Heart right ventricle (tissue), 16 donors: ENCODE data around the gene METTL15. TPM values are rescaled to one million over a fixed set of nuclear protein-coding genes. Genes with fewer than 3 reads are reported as not detected.

Experiments used
- ATAC-seq, 8 donors: fragments of 200-7000 bp; cut with Tn5 transposase; one replicate each; pipeline ENCODE4 v1.9.1; 2020; ENCODE audit warnings: mild to moderate bottlenecking in 8 of 8, moderate library complexity in 8 of 8, moderate number of reproducible peaks in 1 of 8
- DNase-seq, 2 donors: peaks; one replicate each; pipeline ENCODE4 v3.0.0-alpha.2; 2020
- H3K27ac ChIP-seq, 10 donors: fragments of 200-600 bp; sonication (generic) in 2 of 10; one replicate each; pipeline versions ENCODE4 v1.5.0 to v1.8.0; 2020 to 2022; ENCODE audit warnings: mild to moderate bottlenecking in 3 of 10
- H3K27me3 ChIP-seq, 7 donors: fragments of 200-600 bp; one replicate each; pipeline ENCODE4 v1.8.0; 2021 to 2022; ENCODE audit warnings: mild to moderate bottlenecking in 2 of 7
- H3K36me3 ChIP-seq, 9 donors: fragments of 200-600 bp; sonication (generic) in 1 of 9; one replicate each; pipeline versions ENCODE4 v1.5.0 to v1.8.0; 2020 to 2022; ENCODE audit warnings: mild to moderate bottlenecking in 2 of 9
- H3K4me1 ChIP-seq, 9 donors: fragments of 200-600 bp; sonication (generic) in 1 of 9; one replicate each; pipeline versions ENCODE4 v1.5.0 to v1.8.0; 2020 to 2022; ENCODE audit warnings: mild to moderate bottlenecking in 4 of 9
- H3K4me3 ChIP-seq, 10 donors: fragments of 200-600 bp; sonication (generic) in 2 of 10; one replicate each; pipeline versions ENCODE4 v1.5.0 to v1.8.0; 2020 to 2022; ENCODE audit warnings: mild to moderate bottlenecking in 7 of 10, moderate library complexity in 2 of 10
- H3K9me3 ChIP-seq, 11 donors: fragments of 200-600 bp in 10 of 11; sonication (generic) in 2 of 11; one replicate each; pipeline versions ENCODE4 v1.5.0 to v1.8.0; 2013 to 2022; ENCODE audit warnings: mild to moderate bottlenecking in 2 of 11, control low read depth in 1 of 11, moderate library complexity in 1 of 11
- WGBS, 2 donors: extraction: QIAGEN DNeasy Blood & Tissue Kit; methylation state at CpG; one replicate each; pipeline ENCODE4 v1.1.7; 2013; ENCODE audit warnings: inconsistent platforms in 1 of 2; 5-methylcytosine and 5-hydroxymethylcytosine counted together
- intact Hi-C, 10 donors: fragments of 100-400 bp; cut with DNase I; formaldehyde crosslinking; loops; one replicate each; pipeline versions ENCODE4 v1.11.1 to v1.14.2; 2022
- polyA plus RNA-seq, 2 donors: library from polyadenylated mRNA; stranded (reverse); fragments of 200-250 nt; gene quantifications; one replicate each; pipeline ENCODE4 v1.2.3, GENCODE V29; 2013
- total RNA-seq, 10 donors: library from RNA; stranded (reverse); fragmentation: NEBNext Ultra II Directional in 3 of 10; extraction: Animal tissue kit (Norgen Biotek cat#: 25700) in 3 of 10; gene quantifications; one replicate each; pipeline versions ENCODE4 v1.2.1 to v1.2.4, GENCODE V29; 2021 to 2023
- TF ChIP-seq, protein P1 (sequence below), 9 donors: fragments of 200-600 bp; sonication (generic) in 2 of 9; IDR thresholded peaks; one replicate each; pipeline versions ENCODE4 v1.5.0 to v1.8.0; 2021 to 2022; ENCODE audit warnings: antibody characterized with exemption in 9 of 9, mild to moderate bottlenecking in 5 of 9, moderate library complexity in 1 of 9
- donor health status: Arrhythmogenic right ventricular cardiomyopathy.
- donor health status: ischemic (EF 13 %, LVEDD 7.1; RV severe dilation, severe dysfunction).
- donor health status: healthy with polysubstance abuse.
- donor health status: DM: no; HTN: yes; CAD: no.
- donor health status: DM: no; HTN: no; CAD: no.
- donor health status: ischemic (EF 25% LVEDD 6.9; RV normal size, moderate dysfunction).
- donor health status: ischemic (EF 25% LVEDD 5.7; RV mildly dilated, moderate dysfunction).
- donor health status: healthy.
- donor health status: DM: yes; HTN: yes; CAD: no.
- donor health status: Ischemic cardiomyopathy.
- donor health status: ischemic (EF 35%, LVEDD 5.7; RV mildly dilated, moderate dysfunction).
- donor health status: nonischemic (EF 11% LVEDD 7.7; RV severe dilation, severe dysfunction).
- donor health status: DM: yes; HTN: yes; CAD: no.
- donor health status: PGD.
- donor health status: ischemic (EF 29% LVEDD 5.4; RV normal size, mild dysfunction).
- donor health status: nonischemic (EF 23%, LVEDD 6.1; RV moderate dilation, normal function).

METTL15 gene
- total and polyA plus RNA-seq, 12 donors = 4.7 to 13.6 (median 11.8) TPM

DNA sequence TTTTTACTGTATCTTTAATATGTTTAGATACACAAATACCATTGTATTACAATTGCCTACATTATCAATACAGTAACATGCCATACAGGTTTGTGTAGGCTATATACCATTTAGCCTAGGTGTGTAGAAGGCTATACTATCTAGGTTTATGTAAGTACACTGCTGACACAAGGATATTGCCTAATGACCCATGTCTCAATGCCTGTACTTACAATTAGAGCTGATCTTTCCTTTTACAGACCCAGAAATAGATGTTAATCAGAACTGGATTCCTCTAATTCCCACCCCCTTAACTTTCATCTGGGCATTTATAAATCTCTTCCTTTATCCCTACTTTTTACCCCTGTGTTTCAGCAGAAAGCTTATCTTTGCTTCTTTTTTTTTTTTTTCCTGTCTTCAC lies 229.5 kb downstream of the METTL15 start:
- no peaks in the 10 kb centered on the region for H3K4me1 ChIP-seq
- H3K9me3 ChIP-seq = peaks cover 0 to 27% (median 13%) of the 10 kb centered on the region in 11 donors
- no peak overlapping the region for H3K27ac ChIP-seq
- H3K27me3 ChIP-seq = no peaks in the 10 kb centered on the region
- H3K36me3 ChIP-seq = no peaks in the 10 kb centered on the region
- ATAC-seq = no peak
- TF ChIP-seq, protein P1, sequence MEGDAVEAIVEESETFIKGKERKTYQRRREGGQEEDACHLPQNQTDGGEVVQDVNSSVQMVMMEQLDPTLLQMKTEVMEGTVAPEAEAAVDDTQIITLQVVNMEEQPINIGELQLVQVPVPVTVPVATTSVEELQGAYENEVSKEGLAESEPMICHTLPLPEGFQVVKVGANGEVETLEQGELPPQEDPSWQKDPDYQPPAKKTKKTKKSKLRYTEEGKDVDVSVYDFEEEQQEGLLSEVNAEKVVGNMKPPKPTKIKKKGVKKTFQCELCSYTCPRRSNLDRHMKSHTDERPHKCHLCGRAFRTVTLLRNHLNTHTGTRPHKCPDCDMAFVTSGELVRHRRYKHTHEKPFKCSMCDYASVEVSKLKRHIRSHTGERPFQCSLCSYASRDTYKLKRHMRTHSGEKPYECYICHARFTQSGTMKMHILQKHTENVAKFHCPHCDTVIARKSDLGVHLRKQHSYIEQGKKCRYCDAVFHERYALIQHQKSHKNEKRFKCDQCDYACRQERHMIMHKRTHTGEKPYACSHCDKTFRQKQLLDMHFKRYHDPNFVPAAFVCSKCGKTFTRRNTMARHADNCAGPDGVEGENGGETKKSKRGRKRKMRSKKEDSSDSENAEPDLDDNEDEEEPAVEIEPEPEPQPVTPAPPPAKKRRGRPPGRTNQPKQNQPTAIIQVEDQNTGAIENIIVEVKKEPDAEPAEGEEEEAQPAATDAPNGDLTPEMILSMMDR (IDR thresholded peaks at IDR 0.05) = no peak
- no peak for DNase-seq
- intact Hi-C loops = no loop called here
- no peak overlapping the region for H3K4me3 ChIP-seq

DNA sequence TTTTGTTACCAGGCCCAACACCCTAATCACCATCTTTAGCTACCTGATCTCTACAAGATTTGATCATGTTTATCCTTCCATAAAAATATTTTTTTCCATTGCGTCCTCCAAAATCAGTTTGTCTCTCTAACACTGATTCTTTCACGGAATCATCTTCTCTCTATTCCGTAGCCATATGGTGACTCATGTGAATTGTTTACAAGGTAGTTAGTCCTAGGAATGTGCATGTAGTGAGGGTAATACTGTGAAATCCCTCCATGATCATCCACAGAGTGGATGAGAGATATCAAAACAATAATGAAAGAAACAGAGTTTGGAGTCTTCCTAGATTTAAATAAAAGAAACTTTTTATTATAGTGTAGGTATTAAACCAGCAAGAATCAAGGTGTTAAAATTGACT lies 230.2 kb downstream of the METTL15 start:
- DNase-seq = no peak
- 96 to 100% methylated on average over 3 of the region's 3 CpGs for WGBS, 2 donors
- ATAC-seq = no peak
- no peak overlapping the region for H3K4me3 ChIP-seq
- H3K36me3 ChIP-seq = no peaks in the 10 kb centered on the region
- no peaks in the 10 kb centered on the region for H3K27me3 ChIP-seq
- TF ChIP-seq, protein P1 (IDR thresholded peaks at IDR 0.05) = no peak
- intact Hi-C loops = no loop called here
- H3K4me1 ChIP-seq = no peaks in the 10 kb centered on the region
- no peak overlapping the region for H3K27ac ChIP-seq
- peaks cover 0 to 27% (median 13%) of the 10 kb centered on the region in 11 donors for H3K9me3 ChIP-seq

DNA sequence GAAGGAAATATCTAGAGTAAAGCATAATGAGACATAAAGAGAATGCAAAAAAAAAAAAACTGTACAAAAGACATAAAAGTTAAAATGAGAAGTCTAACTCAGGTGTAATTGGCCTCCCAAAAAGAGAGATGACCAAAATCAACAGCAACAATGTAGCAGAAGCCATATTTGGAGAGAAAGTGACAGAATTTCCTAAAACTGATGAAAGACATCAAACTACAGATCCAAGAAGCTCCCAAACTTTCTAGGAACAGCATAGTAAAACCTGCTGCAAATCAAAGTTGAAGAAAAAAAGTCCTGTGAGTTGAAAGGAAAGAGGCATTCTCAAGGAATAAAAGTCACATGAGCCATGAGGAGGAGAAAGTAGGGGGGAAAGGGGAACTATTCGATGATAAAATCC lies 231.3 kb downstream of the METTL15 start:
- TF ChIP-seq, protein P1 (IDR thresholded peaks at IDR 0.05) = no peak
- 95 to 97% methylated on average over 1 of the region's 1 CpG for WGBS, 2 donors
- H3K4me1 ChIP-seq = no peaks in the 10 kb centered on the region
- H3K27ac ChIP-seq = no peak overlapping the region
- peaks cover 0 to 27% (median 13%) of the 10 kb centered on the region in 11 donors for H3K9me3 ChIP-seq
- H3K27me3 ChIP-seq = no peaks in the 10 kb centered on the region
- H3K36me3 ChIP-seq = no peaks in the 10 kb centered on the region
- intact Hi-C loops = no loop called here
- H3K4me3 ChIP-seq = no peak overlapping the region
- DNase-seq (no peak), ATAC-seq (no peak)

DNA sequence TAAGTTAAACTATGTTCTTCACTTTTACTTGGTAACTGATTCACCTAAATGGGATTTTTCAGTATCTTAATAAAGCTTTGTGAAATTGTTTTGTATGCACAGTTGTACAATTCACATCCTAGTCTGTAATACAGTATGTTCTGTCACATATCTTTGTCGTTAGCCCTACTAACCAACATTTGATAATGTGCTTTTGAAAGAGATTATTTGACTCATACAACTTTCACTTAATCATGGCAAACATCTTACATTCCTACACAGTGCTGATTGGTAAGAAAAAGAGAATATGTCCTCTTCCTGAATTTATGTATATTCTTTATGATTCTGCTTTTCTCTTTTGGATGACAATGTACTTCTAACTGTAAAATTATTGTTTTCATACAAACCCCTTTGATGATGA lies 234.5 kb downstream of the METTL15 start:
- intact Hi-C loops = no loop called here
- WGBS, 2 donors = 36 to 73% methylated on average over 1 of the region's 1 CpG
- TF ChIP-seq, protein P1 (IDR thresholded peaks at IDR 0.05) = no peak

More for the DNA sequence above, 234.5 kb downstream of the METTL15 start:
- H3K9me3 ChIP-seq = peaks cover 0 to 27% (median 13%) of the 10 kb centered on the region in 11 donors
- H3K4me1 ChIP-seq = no peaks in the 10 kb centered on the region
- no peak for DNase-seq
- no peak for ATAC-seq
- no peaks in the 10 kb centered on the region for H3K36me3 ChIP-seq
- H3K4me3 ChIP-seq = no peak overlapping the region
- H3K27me3 ChIP-seq = no peaks in the 10 kb centered on the region
- H3K27ac ChIP-seq = no peak overlapping the region
